Endothelial cell of umbilical vein (primary cell): ENCODE measurements around the gene PLEKHH1. TPM values are rescaled to one million over a fixed set of nuclear protein-coding genes. Genes with fewer than 3 reads are reported as not detected.

Experiments used
- BruUV-seq: library from RNA; stranded (reverse); fragments of 400-500 nt; replicated peaks from 2 replicates; lab custom pipeline; 2021; lab: Mats Ljungman, UMichigan
- CTCF ChIA-PET: fragments of 300-600, 350-600 bp; sonication (Branson Sonifier 250); formaldehyde crosslinking; loops from one replicate; lab custom pipeline; 2021; ENCODE audit warnings: antibody characterized with exemption, inconsistent platforms; lab: Charles Lee
- POLR2A ChIA-PET: fragments of 300-600, 350-600 bp; sonication (Branson Sonifier 250); formaldehyde crosslinking; loops from one replicate; lab custom pipeline; 2021; ENCODE audit warnings: antibody characterized with exemption, inconsistent platforms; lab: Charles Lee
- DNase-seq: peaks from one replicate; pipeline ENCODE4 v3.0.0-alpha.2; 2011; ENCODE audit warnings: low read depth, low spot score
- FAIRE-seq: peaks from 2 replicates; lab custom pipeline; 2011; peaks lifted over from hg19 to GRCh38; lab: Jason Lieb, UNC
- H2AFZ ChIP-seq: 2 replicates; pipeline ENCODE4 v1.6.0; 2012; ENCODE audit warnings: low read depth, low read length, control low read depth, inconsistent platforms
- H3K27ac ChIP-seq: 2 replicates; pipeline ENCODE4 v1.5.1; 2011; ENCODE audit warnings: low read depth, mild to moderate bottlenecking, control low read depth, low read length, moderate library complexity; ENCODE audit not compliant: insufficient read depth
- H3K27me3 ChIP-seq, 2 experiments: 2 replicates each; pipeline versions ENCODE4 v1.6.0 to v1.6.1; 2011; ENCODE audit warnings: low read length in 2 of 2, mixed read lengths in 1 of 2; ENCODE audit not compliant: control insufficient read depth in 2 of 2, insufficient read depth in 2 of 2
- H3K36me3 ChIP-seq, 2 experiments: 2 replicates in 1 of 2; 3 replicates in 1 of 2; pipeline ENCODE4 v1.5.1; 2011; ENCODE audit warnings: low read length in 2 of 2, mild to moderate bottlenecking in 1 of 2, moderate library complexity in 1 of 2; ENCODE audit not compliant: control insufficient read depth in 2 of 2, insufficient read depth in 2 of 2; ENCODE audit errors: extremely low read depth in 1 of 2
- H3K4me1 ChIP-seq: 3 replicates; pipeline ENCODE4 v1.5.1; 2011; ENCODE audit warnings: mild to moderate bottlenecking, low read length; ENCODE audit not compliant: control insufficient read depth, insufficient read depth; ENCODE audit errors: extremely low read depth
- H3K4me2 ChIP-seq: 2 replicates; pipeline ENCODE4 v1.6.1; 2011; ENCODE audit warnings: low read length, control low read depth, mixed read lengths; ENCODE audit not compliant: insufficient read depth
- H3K4me3 ChIP-seq, 3 experiments: fragments of 200-600 bp in 1 of 3; sonication (generic), shearing (Covaris generic) in 1 of 3; replicated peaks in 1 of 3; 2 replicates each; pipeline ENCODE4 v1.5.1; 2011 to 2016; ENCODE audit warnings: control low read depth in 3 of 3, low read length in 3 of 3, mild to moderate bottlenecking in 2 of 3, inconsistent platforms in 1 of 3, low read depth in 1 of 3, moderate library complexity in 1 of 3; ENCODE audit not compliant: insufficient read depth in 1 of 3
- H3K79me2 ChIP-seq: 2 replicates; pipeline ENCODE4 v1.6.0; 2012; ENCODE audit warnings: low read length, inconsistent platforms; ENCODE audit not compliant: control insufficient read depth, insufficient read depth
- H3K9ac ChIP-seq: replicated peaks from 2 replicates; pipeline ENCODE3; 2011; ENCODE audit warnings: low read length, control low read depth; ENCODE audit not compliant: insufficient read depth; ENCODE audit errors: extremely low read depth
- H3K9me1 ChIP-seq: replicated peaks from 3 replicates; pipeline ENCODE4 v1.6.0; 2011; ENCODE audit warnings: mild to moderate bottlenecking, low read length; ENCODE audit not compliant: control insufficient read depth, insufficient read depth; ENCODE audit errors: extremely low read depth
- H3K9me3 ChIP-seq: replicated peaks from 2 replicates; pipeline ENCODE4 v1.5.1; 2012; ENCODE audit warnings: low read length, inconsistent platforms; ENCODE audit not compliant: control insufficient read depth, insufficient read depth
- H4K20me1 ChIP-seq: replicated peaks from 2 replicates; pipeline ENCODE3; 2011; ENCODE audit warnings: mild to moderate bottlenecking, low read length; ENCODE audit not compliant: control insufficient read depth, insufficient read depth; ENCODE audit errors: extremely low read depth
- CTCF ChIP-seq, 2 donors: IDR thresholded peaks; 1 replicate in 1 of 2; 2 replicates in 1 of 2; pipeline ENCODE4 v1.5.1; 2011; ENCODE audit warnings: low read length in 2 of 2, mild to moderate bottlenecking in 2 of 2, moderate library complexity in 2 of 2, control low read depth in 1 of 2, inconsistent platforms in 1 of 2, low read depth in 1 of 2; ENCODE audit not compliant: insufficient read depth in 1 of 2; ENCODE audit errors: extremely low read depth in 1 of 2
- EZH2 ChIP-seq: IDR thresholded peaks from 2 replicates; pipeline ENCODE4 v1.6.1; 2012; ENCODE audit warnings: borderline replicate concordance, low read depth, mild to moderate bottlenecking, moderate library complexity, low read length, inconsistent platforms; ENCODE audit not compliant: severe bottlenecking
- FOS ChIP-seq: IDR thresholded peaks from 2 replicates; pipeline ENCODE4 v1.6.1; 2011; ENCODE audit warnings: mild to moderate bottlenecking, low read length, moderate library complexity, borderline replicate concordance; ENCODE audit not compliant: insufficient read depth
- GATA2 ChIP-seq: IDR thresholded peaks from 2 replicates; pipeline ENCODE4 v1.7.0; 2011; ENCODE audit warnings: low read depth, mild to moderate bottlenecking, moderate library complexity, mixed read lengths, low read length; ENCODE audit not compliant: insufficient read length, insufficient read depth
- JUN ChIP-seq: IDR thresholded peaks from 2 replicates; pipeline ENCODE4 v1.6.1; 2011; ENCODE audit warnings: borderline replicate concordance, low read depth; ENCODE audit not compliant: insufficient read length, insufficient read depth
- MAX ChIP-seq: IDR thresholded peaks from 2 replicates; pipeline ENCODE4 v1.6.1; 2011; ENCODE audit not compliant: insufficient read depth, insufficient read length
- MYC ChIP-seq: IDR thresholded peaks from one replicate; pipeline ENCODE4 v1.6.1; 2011; ENCODE audit warnings: mild to moderate bottlenecking, low read depth, low read length
- POLR2A ChIP-seq: IDR thresholded peaks from 2 replicates; pipeline ENCODE4 v1.6.1; 2012; ENCODE audit warnings: low read depth, mild to moderate bottlenecking, control low read depth, low read length
- POLR2AphosphoS5 ChIP-seq: IDR thresholded peaks from 2 replicates; pipeline ENCODE4 v1.6.1; 2012; ENCODE audit warnings: low read depth, mild to moderate bottlenecking, control low read depth, low read length, moderate library complexity; ENCODE audit not compliant: insufficient read depth
- dilution Hi-C: fragments of 300-500 bp; cut with MboI; formaldehyde crosslinking; loops from one replicate; pipeline ENCODE4 v1.15.0; 2019; ENCODE audit warnings: low sequenced_read_pairs; ENCODE audit not compliant: extremely low pct_ligation_motif_present
- intact Hi-C: fragments of 100-400 bp; cut with micrococcal nuclease; formaldehyde crosslinking; loops from one replicate; pipeline ENCODE4 v1.10.0; 2022
- polyA plus RNA-seq, 4 experiments: library from polyadenylated mRNA; depleted of rRNA in 3 of 4; stranded (reverse) in 3 of 4; unstranded in 1 of 4; fragments of >200 nt; gene quantifications; 2 replicates each; pipeline versions ENCODE4 v1.2.1 to v1.2.3, GENCODE V29; 2011 to 2012; ENCODE audit warnings: missing spikeins in 1 of 4
- total RNA-seq: library from RNA; stranded (reverse); gene quantifications from 2 replicates; pipeline ENCODE4 v1.2.3, GENCODE V29; 2021

PLEKHH1 gene
- total and polyA plus RNA-seq, 2 donors (not counting 3 experiments of a cell fraction or from before 2014, with no cell fraction given): 0.17 to 0.71 TPM

GRCh38 chr14:67505254-67505653 lies 27.8 kb upstream of the PLEKHH1 start:
- H3K9me3 ChIP-seq: no peaks in the 10 kb centered on the region
- intact Hi-C loops: no loop called here
- dilution Hi-C loops: no loop called here
- DNase-seq (no peak), FAIRE-seq (no peak)
- CTCF ChIA-PET: interaction anchor here (2.0 kb wide), 1 partner anchor 22 kb away, joined by 5 read pairs; no protein-coding TSS in a partner anchor
- no peaks in the 10 kb centered on the region for H3K9me1 ChIP-seq
- H3K4me2 ChIP-seq: no peak overlapping the region
- H3K4me1 ChIP-seq: no peaks in the 10 kb centered on the region
- no TSS peak for BruUV-seq
- no peak overlapping the region for H3K27ac ChIP-seq
- H3K79me2 ChIP-seq: no peaks in the 10 kb centered on the region
- H3K36me3 ChIP-seq: no peaks in the 10 kb centered on the region
- H4K20me1 ChIP-seq: no peaks in the 10 kb centered on the region
- H3K9ac ChIP-seq: no peak overlapping the region
- no peak overlapping the region for H2AFZ ChIP-seq
- H3K4me3 ChIP-seq: no peak overlapping the region
- POLR2A ChIA-PET: no interaction called here
- no peak for TF ChIP-seq FOS
- no peak for TF ChIP-seq GATA2
- TF ChIP-seq POLR2AphosphoS5: no peak
- no peak for TF ChIP-seq POLR2A
- no peak for TF ChIP-seq EZH2
- no peak for TF ChIP-seq CTCF (IDR thresholded peaks at IDR 0.05; ENCODE audit: extremely low read depth in 1 of 2, insufficient read depth in 1 of 2, low read depth in 1 of 2, low read length in 2 of 2)
- TF ChIP-seq MAX: no peak
- no peak for TF ChIP-seq JUN
- no peak for TF ChIP-seq MYC
- H3K27me3 ChIP-seq: peaks cover 2 to 4% of the 10 kb centered on the region in 2 experiments
